NCI-H524 treated with DMSO at 0.1 percent for 48 hours (cell line): Measurements from ENCODE around the gene SLC35D2.
"Not testable (repeated sequence)": the region's sequence is repeated elsewhere in the genome, so short reads cannot be mapped to it uniquely, and the experiment has no call there.

ENCODE experiments used
- DNase-seq: peaks from one replicate; lab custom pipeline; 2025; lab: John Stamatoyannopoulos, UW

The SLC35D2 gene

DNA sequence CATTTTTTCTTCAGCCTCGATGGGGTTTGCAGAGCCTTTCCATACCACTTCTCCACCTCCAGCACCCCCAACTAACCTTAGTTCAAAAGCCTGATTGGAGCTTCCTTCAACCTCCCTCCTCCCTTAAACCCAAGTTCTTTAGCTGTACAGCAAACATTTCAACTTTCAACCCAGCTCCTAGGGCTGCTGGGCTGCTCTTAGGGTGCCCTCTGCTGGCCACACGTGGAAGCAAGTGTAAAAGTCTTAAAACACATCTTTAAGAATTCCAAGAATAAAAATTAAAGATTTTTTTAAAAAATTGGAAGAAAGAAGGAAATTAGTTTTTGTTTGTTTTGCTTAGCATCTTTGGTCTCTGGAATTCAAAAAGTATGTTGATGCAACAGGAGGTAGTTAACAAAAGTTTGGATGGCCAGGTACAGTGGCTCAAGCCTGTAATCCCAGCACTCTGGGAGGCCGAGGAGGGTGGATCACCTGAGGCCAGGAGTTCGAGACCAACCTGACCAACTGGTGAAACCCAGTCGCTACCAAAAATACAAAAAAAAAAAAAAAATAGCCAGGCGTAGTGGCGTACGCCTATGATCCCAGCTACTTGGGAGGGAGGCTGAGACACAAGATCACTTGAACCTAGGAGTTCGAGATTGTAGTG lies 66.1 kb downstream of the SLC35D2 start:
- DNase-seq = no peak

DNA sequence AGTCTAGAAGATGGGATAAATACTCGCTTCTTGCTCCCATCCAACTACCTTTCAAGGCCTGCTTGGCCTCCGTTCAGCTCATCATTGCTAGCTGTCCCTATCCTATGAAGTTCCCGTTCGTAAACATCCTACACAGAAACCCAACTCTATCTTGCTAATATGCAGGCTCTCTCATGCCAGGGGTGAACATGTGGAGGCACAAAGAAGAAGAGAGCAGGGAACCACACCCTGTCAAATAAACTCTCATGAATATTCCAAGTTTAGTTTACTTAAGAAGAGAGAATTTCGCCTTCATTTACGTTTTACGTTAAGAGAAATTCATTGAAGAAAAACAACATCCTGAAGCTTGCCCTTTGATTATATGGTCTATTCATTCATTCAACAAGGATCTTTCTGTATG lies 73.7 kb downstream of the SLC35D2 start:
- DNase-seq = no peak

DNA sequence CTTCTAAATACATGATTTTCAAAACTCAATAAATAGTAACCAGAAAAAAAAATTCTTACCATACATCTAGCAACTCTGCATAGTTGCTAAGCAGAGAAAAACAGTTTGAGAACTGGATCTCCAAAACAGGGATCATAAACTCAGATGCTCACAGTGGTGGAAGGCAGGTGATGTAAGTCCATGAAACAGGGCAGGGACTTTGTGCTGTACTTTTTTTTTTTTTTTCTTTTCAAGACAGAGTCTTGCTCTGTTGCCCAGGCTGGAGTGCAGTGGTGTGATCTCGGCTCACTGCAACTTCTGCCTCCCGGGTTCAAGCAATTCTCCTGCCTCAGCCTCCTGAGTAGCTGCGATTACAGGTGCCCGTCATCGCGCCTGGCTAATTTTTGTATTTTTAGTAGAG lies 76.6 kb downstream of the SLC35D2 start:
- not testable (repeated sequence) for DNase-seq

DNA sequence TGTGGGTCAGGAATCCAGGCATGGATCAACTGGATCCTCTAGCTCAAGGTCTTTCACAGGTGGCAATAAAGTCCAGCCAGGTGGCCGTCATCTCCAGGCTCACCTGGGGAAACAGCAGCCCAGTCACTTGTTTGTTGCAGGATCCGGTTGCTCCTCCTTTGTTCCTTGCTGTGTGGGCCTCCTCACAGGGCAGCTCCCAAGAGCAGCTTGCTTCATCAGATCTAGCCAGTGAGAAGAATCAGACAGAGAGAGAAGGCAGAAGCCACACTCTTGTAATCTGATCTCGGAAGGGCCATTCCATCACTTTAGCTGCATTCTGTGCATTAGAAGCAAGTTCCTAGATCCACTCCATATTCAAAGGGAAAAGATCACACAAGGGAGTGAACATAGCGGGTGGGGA lies 78.3 kb downstream of the SLC35D2 start:
- no peak for DNase-seq

DNA sequence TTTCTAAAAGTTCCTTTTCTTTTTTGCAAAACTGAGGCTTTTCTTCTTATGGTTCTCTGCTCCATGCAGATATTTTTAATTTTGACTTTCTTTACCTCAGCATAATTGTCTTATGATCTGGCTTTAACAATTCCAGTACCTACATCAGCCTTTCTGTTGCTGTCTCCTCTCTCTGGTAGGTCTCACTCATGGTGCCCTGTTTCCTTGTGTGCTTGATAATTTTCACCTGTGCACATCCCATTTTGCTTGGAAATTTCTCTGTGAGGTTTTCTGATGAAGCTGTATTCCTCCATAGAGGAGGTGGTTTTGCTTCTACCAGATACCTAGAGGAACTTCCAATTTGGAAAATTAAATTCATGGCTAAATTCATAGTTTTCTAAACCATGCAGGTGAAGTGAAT lies 79.3 kb downstream of the SLC35D2 start:
- DNase-seq = no peak

DNA sequence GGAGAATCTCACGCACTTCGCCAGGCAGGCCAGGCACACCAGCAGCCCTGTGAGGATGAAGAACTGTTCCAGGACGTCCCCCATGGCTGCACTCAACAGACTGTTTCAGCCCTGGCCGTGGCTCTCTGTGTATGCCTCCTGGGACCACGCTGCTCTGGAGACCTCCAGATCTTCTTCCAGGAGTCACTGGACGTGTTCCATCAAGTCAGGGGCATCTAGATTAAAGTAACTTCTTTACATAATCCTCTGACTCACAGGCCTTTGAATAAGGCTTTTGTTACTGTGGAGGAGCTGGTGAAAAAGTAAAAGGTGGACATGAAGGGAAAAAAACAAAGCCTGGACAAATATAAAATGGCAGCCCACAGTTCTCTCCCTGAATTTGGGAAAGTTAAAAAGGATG lies 81.5 kb downstream of the SLC35D2 start, which contains the start of gene HSD17B3:
TSS of gene HSD17B3 (minus strand) at position 156 of the 400 bp plus-strand sequence. CDS start at position 84, 72 bp downstream.
- no peak for DNase-seq

DNA sequence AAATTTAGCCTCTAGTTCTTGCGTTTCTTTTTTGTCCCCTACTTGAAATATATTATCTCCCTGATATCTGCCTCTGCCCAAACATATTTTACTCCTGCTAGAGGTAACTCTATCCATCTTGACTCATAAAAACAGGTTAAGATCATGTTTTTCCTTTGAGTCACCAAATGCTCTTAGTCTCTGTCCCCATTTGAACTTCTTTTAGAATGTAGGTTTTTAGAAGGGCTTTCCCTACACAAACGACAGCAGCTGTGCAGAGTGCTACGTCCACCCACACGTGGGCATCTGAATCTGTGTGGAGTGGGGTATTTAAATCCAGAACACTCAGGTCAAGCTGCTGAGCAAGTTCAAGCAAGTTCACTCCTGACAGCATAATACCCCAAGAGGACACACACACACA lies 83.7 kb downstream of the SLC35D2 start:
- no peak for DNase-seq

DNA sequence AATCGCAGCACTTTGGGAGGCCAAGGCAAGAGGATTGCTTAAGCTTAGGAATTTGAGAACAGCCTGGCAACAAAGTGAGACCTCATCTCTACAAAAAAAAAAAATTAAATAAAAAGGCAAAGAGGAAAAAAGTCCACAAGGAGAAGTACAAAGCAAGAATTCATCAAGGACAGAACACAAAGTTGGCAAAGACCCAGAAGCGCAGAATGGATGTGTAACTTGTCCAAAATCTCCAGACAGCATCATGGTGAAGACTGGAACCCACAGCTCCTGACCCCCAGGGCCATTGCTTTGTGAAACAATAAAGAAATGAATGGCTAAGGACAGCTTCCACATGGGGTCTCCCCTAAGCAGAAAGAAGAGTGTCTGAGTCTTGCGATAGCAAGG lies 89.4 kb downstream of the SLC35D2 start:
- no peak for DNase-seq

DNA sequence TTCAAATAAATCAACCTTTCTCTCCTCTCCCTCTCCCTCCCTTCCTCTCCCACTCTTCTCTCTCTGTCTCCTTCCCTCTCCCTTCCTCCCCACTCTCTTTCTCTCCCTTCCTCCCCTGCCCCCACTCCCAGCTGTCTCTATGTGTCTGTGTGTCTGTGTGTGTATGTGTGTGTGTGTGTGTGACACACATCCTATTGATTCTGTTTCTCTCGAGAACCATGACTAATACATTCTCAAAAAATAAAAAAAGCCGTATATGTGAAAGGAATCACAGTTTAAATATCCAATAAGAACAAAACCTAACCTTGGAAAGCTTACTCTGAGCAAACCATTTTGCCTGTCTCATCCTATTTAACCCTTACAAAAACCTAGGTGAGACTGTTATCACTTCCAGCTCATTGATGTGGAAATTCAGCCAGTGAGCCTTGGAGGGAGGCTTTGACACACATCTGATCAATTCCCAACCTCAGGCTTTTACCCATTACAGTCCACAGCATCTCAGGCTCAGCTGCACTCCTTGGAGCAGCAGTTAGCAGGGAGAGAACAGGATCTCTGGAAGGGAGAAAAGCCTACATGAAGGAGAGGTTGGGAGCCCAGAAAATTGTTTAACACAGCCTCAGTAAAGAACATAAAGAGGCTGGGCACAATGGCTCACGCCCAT lies 89.9 kb downstream of the SLC35D2 start:
- no peak for DNase-seq

DNA sequence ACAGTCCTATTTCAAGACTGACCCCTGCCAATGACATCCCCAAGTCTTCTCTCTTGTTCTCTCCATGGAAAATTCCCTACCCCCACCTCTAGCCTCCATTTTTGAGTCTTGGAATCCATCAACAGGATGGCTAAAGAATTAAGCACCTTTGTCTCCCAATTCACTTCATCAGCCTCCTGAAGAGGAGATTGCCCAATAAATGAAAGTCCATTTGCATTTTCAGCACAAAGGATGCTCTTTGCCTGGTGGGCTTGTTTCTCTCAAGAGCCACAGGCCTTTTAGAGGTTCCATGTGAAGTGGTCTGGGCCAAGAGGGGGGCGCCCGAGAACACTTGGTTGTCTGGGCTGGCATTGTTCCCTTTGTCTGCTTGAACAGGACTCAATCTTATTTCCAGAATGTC lies 94.1 kb downstream of the SLC35D2 start:
- no peak for DNase-seq

DNA sequence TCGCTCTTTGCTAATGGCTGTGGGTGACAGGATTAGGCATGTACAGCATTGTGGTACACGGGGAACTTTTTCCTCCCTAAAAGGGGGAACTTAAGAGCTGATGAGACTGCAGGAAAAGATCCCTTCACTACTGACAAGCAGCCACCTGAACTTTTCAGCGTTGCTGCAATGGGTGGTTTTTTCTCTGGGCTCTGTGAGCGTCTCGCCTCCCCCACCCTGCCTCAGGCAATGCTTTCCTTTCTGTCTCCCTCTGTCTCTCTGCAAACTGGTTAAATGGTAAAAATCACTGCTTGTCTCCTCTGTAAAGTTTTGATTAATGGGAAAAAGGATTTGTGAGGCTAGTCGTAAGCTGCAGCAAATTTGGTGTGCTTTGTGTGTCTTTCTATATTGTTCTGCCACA lies 101.9 kb downstream of the SLC35D2 start:
- no peak for DNase-seq

DNA sequence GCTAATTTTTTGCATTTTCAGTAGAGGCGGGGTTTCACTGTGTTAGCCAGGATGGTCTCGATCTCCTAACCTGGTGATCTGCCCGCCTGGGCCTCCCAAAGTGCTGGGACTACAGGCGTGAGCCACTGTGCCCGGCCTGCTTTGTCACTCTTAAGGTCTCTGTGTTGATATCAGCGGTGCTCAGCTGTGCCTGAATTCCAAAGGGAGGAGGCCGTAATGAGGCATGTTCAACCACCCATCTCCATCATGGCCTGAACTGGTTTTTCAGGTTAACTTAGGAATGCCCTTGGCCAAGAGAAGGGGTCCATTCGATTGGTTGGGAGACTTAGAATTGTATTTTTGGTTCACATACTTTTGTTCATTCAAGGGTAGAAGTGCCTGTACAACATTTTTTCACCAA lies 103.6 kb downstream of the SLC35D2 start:
- DNase-seq = no peak

DNA sequence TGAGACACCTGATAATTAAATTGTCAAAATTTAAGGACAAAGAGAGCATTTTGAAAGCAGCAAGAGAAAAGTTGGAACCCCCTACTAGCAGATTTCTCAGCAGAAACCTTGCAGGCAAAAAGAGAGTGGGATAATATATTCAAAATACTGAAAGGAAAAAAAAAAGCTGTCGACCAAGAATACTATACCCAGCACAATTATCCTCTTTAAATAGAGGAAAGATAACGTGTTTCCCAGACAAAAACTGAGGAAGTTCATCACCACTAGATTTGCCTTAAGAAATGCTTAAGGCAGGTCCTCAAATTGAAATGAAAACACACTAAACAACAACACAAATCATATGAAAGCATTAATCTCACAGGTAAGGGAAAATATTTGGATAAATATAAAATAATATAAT lies 108.6 kb downstream of the SLC35D2 start:
- no peak for DNase-seq
